Activated CD4-positive, alpha-beta T cell treated with anti-CD3 and anti-CD28 coated beads, Interleukin-2, amount 50 U/mL, for 16 hours (primary cell): ENCODE results near the gene FAM53A.

ENCODE experiments used
- DNase-seq: peaks from one replicate; pipeline ENCODE4 v3.0.0-alpha.2; 2020

FAM53A gene, protein sequence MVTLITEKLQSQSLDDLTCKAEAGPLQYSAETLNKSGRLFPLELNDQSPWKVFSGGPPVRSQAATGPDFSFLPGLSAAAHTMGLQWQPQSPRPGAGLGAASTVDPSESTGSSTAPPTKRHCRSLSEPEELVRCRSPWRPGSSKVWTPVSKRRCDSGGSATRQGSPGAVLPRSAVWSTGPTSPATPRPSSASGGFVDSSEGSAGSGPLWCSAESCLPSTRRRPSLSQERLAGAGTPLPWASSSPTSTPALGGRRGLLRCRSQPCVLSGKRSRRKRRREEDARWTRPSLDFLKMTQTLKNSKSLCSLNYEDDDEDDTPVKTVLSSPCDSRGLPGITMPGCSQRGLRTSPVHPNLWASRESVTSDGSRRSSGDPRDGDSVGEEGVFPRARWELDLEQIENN

DNA sequence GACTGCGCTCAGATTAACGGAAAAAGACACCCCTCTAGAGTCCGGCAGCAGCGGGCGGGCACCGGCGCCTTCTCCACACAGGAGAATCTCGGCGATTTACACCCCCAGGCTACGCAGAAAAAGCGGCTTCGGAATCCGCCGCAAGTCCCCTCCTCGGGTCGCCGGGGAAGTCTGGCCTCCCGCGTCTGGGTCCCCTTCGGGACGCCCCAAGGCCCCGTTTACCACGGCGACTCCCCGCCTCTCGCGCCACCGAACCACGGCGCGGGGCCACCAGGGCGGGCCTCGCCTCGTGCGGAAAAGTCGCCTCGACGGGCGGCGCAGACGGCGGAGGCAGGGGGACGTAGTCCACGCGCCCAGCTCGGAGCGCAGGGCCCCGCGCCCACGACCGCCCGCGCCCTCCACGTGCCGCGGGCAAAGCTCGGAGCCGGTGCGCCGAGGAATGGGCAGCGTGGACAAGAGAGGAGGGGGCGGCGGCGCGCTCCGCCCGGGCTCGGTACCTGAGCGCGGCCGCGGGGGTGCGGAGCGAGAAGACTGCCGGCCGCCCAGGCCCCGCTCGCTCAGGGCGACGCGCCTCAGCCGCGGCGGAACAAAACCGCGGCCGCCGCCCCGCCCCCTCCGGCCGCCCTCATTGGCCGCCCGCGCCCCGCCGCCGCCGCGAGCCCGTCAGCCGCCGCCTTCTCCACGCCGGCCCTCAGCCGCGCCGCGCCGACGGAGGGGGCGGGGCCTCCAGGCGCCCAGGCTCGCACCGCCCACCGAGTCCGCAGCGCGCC, at the start of gene FAM53A:
Gene FAM53A (minus strand): TSS at position 578 of the 770 bp plus-strand sequence. CDS start 15,572 bp downstream, outside the sequence.
- peak; percentile 93 for DNase-seq

- no peak for DNase-seq
These were observed 48.8 kb upstream of the FAM53A start for GRCh38 chr4:1732911-1733310.

DNA sequence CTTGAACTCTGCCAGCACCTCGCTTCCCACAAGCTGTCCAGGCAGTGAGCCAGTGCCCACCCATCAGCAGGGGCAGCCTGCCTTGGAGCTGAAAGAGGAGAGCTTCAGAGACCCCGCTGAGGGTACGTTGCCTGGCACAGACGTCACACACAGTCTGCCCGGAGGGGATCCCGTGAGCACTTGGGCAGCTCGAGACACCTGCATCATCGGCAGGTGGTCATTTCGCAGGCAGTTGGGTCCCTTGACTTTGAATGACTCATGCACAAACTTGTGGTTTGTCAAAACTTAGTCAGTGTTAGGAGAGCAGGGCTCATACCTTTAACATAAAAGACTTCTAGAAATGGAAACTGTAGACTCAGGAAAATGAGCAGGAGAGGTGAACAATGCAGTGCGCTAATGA, 47.1 kb upstream of the FAM53A start:
- peak; percentile 66 for DNase-seq

- no peak for DNase-seq
These were observed 46.5 kb upstream of the FAM53A start for GRCh38 chr4:1730532-1731135.

- DNase-seq, result no peak
These were observed 44.2 kb upstream of the FAM53A start for GRCh38 chr4:1728061-1728980.

- DNase-seq, result no peak
These were observed 43.3 kb upstream of the FAM53A start for GRCh38 chr4:1727117-1728031.

- DNase-seq, result peak; percentile 87
These were observed 42.2 kb upstream of the FAM53A start for GRCh38 chr4:1726146-1726934.

- DNase-seq, result no peak
These were observed 41.4 kb upstream of the FAM53A start for GRCh38 chr4:1725521-1725920.

DNA sequence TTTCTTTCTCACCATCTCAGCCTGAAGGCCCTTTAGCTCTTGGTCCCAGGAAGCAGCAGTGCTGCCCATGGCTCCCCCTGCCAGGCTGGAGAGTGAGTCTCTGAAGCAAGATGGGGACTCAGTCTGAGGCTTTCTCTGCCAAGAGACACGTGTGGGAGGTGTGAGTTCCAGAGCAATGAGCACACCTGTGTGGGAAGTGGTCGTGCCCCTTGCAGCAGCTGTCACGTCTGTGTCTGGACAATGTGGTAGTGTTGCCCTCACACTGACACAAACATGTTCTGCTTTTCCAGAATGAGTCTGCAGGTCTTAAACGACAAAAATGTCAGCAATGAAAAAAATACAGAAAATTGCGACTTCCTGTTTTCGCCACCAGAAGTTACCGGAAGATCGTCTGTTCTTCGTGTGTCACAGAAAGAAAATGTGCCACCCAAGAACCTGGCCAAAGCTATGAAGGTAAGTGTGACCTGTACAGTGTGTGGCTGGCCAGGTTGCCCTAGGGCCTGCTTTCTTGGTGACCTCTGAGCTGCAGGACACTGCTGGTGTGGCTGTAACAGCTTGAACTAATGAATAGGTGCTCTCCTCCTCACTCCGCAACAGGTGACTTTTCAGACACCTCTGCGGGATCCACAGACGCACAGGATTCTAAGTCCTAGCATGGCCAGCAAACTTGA, 39.2 kb upstream of the FAM53A start:
- peak; percentile 61 for DNase-seq

GRCh38 chr4:1722551-1723118, 38.5 kb upstream of the FAM53A start:
- DNase-seq, result no peak

- no peak for DNase-seq
These were observed 37.8 kb upstream of the FAM53A start for GRCh38 chr4:1721666-1722550.

DNA sequence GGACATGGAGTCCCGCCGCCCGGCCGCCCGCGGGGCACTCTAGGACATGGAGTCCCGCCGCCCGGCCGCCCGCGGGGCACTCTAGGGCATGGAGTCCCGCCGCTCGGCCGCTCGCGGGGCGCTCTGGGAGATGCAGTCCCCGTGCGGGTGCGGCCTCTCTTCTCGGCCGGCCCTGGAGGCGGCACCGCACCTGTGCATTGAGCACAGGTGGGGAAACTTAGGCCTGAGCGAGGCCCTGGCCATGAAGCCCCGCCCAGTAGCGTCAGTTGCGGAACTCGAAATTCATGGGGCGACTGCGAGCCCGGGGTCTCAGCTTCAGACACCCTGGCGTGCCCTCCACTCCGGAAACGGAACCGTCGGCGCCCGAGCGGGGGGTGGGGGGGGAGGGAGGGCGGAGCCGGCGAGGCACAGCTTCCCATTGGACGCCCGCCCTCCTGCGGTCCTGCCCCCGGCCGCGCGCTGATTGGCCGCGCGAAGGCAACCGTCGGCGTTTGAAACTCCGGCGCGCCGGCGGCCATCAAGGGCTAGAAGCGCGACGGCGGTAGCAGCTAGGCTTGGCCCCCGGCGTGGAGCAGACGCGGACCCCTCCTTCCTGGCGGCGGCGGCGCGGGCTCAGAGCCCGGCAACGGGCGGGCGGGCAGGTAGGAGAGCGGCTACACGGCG, 37.0 kb upstream of the FAM53A start, which contains the start of the genes TACC3 and TMEM129:
Gene TACC3 (plus strand): TSS at position 519 of the 663 bp plus-strand sequence. CDS start 1,901 bp downstream, outside the sequence.
Gene TMEM129 (minus strand): TSS at position 321 of the 663 bp plus-strand sequence. CDS start 486 bp downstream, outside the sequence.
- peak; percentile 96 for DNase-seq

DNA sequence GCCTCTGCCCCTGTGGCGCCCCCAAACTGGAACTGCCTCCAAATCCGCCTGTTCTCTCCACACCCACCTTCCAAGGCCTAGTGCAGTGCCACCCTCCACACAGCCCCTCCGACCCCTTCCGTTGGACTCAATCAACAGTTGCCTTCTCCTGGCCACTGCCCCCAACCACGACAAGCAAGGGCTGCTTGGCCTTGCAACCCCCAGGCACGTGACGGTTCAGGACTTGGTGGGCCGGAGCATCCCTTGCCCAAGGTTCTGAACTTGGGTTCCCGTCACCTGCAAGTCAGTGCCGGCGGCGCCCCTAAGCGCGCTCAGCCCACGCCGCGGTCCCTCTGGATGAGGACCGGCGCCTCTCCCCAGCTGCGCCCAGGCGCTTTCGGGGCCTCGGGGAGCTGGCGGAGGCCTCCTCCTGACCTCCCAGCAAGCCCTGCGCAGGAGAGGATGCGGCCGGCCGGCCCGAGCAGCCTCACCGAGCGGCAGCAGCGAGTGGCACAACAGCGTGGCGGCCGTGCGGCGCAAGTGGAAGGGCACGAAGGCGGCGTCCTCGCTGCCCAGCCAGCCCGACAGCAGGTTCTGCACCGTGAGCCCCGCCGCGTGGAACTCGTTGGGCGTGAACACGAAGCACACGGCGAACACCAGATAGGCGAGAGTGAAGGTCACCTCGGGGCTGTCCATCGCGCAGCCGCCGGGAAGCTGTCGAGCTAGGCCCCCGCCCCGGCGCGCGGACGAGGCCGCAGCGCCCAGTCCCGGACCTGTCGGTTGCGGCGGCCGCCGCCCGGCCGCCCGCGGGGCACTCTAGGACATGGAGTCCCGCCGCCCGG, 36.3 kb upstream of the FAM53A start:
- peak; percentile 57 for DNase-seq

DNA sequence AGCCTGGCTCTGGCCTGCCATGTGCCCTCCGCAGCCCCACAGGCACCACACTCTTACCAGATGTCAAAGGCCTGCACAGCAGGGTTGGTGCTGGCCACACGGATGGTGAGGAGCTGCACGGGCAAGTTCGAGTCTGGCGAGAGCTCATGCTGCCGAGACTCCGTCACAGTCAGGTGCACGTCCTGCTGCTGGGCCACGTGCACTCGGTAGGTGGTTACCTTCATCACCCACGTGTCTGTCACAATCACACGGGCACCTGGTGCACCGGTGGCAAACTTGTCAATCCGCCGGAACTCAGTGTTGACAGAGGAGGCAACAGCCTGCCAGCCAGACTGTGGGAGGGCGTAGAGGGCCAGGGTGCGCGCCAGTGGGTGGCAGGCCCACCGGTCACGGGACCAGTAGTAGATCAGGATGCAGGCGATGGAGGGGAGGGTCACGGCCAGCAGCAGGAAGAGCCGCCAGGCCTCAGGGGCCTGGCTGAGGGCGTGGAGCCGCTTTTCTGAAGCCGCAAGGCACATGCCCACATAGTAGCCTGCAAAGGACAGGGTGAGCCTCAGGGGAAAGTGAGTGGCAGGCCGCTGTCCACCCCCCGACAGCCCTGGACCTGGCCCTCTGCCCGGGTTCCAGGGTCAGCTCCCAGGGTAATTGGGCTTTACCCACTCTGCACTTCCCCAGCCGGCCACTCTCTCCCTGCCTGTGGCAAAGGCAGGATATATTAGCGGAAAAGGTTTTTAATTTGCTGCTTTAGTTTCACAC, 34.2 kb upstream of the FAM53A start:
- no peak for DNase-seq

GRCh38 chr4:1717129-1718094, 33.3 kb upstream of the FAM53A start:
- no peak for DNase-seq
